ENCODE results near the gene IFIH1. TPM values are rescaled to one million over a fixed set of nuclear protein-coding genes. Genes with fewer than 3 reads are reported as not detected.

IFIH1 gene
- total RNA-seq, 1 donor from 2014 or later: 94.0 TPM

DNA sequence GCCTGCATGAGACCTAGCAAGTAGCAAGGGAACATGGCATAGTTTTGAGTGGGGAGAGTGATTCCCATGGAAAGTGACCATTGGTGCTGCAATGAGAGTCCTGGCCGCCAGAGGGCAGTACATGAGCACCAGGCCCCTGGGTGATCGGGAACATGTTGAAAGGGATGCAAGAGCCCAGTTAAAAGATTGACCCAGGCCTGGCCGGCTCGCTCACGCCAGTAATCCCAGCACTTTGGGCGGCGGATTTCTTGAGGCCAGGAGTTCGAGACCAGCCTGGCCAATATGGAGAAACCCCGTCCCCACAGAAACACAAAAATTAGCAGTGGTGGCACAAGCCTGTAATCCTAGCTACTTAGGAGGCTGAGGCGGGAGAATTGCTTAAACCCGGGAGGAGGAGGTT, 97.4 kb downstream of the IFIH1 start:
- intact Hi-C loops (cut with micrococcal nuclease): loop anchor here (1.0 to 5.0 kb wide), 4 partner anchors 69 to 635 kb away; partner anchors contain the start of gene GCG

- intact Hi-C loops (cut with micrococcal nuclease): loop anchor here (5.0 kb wide), 1 partner anchor 68 kb away; the partner anchor contains the start of gene GCG
Observed at GRCh38 chr2:162220368-162220767, 98.1 kb downstream of the IFIH1 start.

GRCh38 chr2:162219426-162219825, 99.1 kb downstream of the IFIH1 start:
- intact Hi-C loops (cut with micrococcal nuclease): no loop called here

DNA sequence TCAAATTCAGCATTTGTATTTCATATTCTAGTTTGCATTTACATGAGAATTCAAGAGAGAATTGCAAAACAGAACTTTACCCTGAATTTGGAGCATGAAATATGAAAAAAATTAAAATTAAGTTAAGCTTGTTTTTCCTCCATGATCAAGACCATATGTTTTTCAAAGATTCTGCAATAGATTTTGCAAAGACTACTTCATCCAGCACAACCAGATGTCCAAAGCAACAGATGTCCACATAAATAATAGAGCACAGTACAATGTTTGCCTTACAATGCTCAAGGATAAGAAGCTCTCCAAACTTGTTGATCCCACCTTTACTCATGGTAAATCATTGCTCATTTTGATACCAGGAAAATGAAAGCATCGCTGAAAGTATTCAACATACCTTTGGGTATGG, 100.9 kb downstream of the IFIH1 start:
- intact Hi-C loops (cut with micrococcal nuclease): no loop called here

Other genes with a start within 250 kb of the IFIH1 start
- 272 and 273 TPM in 2 replicates for gene DPP4, start 244.5 kb downstream of the IFIH1 start, total RNA-seq
- not detected in 2 replicates for gene GCG, start 166.4 kb downstream of the IFIH1 start, total RNA-seq
- 0.17 and 0.76 TPM in 2 replicates for gene FAP, start 75.2 kb downstream of the IFIH1 start, total RNA-seq
- 16.3 and 16.5 TPM in 2 replicates for gene GCA, start 25.4 kb upstream of the IFIH1 start, total RNA-seq

Data from T-helper 1 cell treated with Interleukin-12 subunit alpha and Interleukin-12 subunit beta and Interleukin-4 antibody, amounts not matched to agents 30 ng/mL and 1 ng/mL, for 36 hours (primary cell).